Heart left ventricle (tissue), 16 donors: ENCODE measurements around the gene CNTN4. TPM values are rescaled to one million over a fixed set of nuclear protein-coding genes. Genes with fewer than 3 reads are reported as not detected.

Experiments used
- ATAC-seq, 4 donors: fragments of 200-7000 bp; cut with Tn5 transposase; one replicate each; pipeline ENCODE4 v1.9.1; 2020 to 2022; ENCODE audit warnings: moderate library complexity in 4 of 4, mild to moderate bottlenecking in 3 of 4, moderate number of reproducible peaks in 1 of 4
- DNase-seq, 5 donors: peaks; one replicate each; pipeline ENCODE4 v3.0.0-alpha.2; 2020
- H3K27ac ChIP-seq, 12 donors: fragments of 200-600 bp; sonication (generic) in 4 of 12; one replicate each; pipeline versions ENCODE4 v1.5.0 to v1.8.0; 2016 to 2022; ENCODE audit warnings: mild to moderate bottlenecking in 2 of 12
- H3K27me3 ChIP-seq, 9 donors: fragments of 200-600 bp; sonication (generic) in 2 of 9; one replicate each; pipeline versions ENCODE4 v1.5.1 to v1.8.0; 2016 to 2022; ENCODE audit warnings: mild to moderate bottlenecking in 3 of 9
- H3K36me3 ChIP-seq, 9 donors: fragments of 200-600 bp; sonication (generic) in 2 of 9; one replicate each; pipeline versions ENCODE4 v1.5.0 to v1.8.0; 2018 to 2022; ENCODE audit warnings: mild to moderate bottlenecking in 2 of 9
- H3K4me1 ChIP-seq, 12 donors: fragments of 200-600 bp; sonication (generic) in 4 of 12; one replicate each; pipeline versions ENCODE4 v1.5.0 to v1.8.0; 2016 to 2022; ENCODE audit warnings: mild to moderate bottlenecking in 3 of 12
- H3K4me3 ChIP-seq, 12 donors: fragments of 200-600 bp; sonication (generic) in 4 of 12; one replicate each; pipeline versions ENCODE4 v1.5.0 to v1.8.0; 2017 to 2022; ENCODE audit warnings: mild to moderate bottlenecking in 9 of 12, moderate library complexity in 4 of 12
- H3K9me3 ChIP-seq, 12 donors: fragments of 200-600 bp; sonication (generic) in 4 of 12; one replicate each; pipeline versions ENCODE4 v1.5.0 to v1.8.0; 2016 to 2022; ENCODE audit warnings: mild to moderate bottlenecking in 1 of 12
- POLR2A ChIP-seq, 2 donors: fragments of 450-650 bp; IDR thresholded peaks; one replicate each; pipeline ENCODE4 v1.6.1; 2017; ENCODE audit warnings: antibody characterized with exemption in 2 of 2, mild to moderate bottlenecking in 2 of 2, moderate library complexity in 2 of 2
- WGBS, 4 donors: extraction: QIAGEN DNeasy Blood & Tissue Kit in 2 of 4; methylation state at CpG; one replicate each; pipeline versions ENCODE4 v1.1.5 to v1.1.7; 2013 to 2018; 5-methylcytosine and 5-hydroxymethylcytosine counted together
- intact Hi-C, 10 donors: fragments of 100-400 bp; cut with DNase I; formaldehyde crosslinking; loops; one replicate each; pipeline versions ENCODE4 v1.11.1 to v1.14.2; 2022
- polyA plus RNA-seq, 2 donors: library from polyadenylated mRNA; stranded (reverse); fragments of 200-250 nt; gene quantifications; one replicate each; pipeline ENCODE4 v1.2.3, GENCODE V29; 2013
- total RNA-seq, 9 donors: library from RNA; depleted of rRNA in 2 of 9; stranded (reverse); fragments of >200 nt in 2 of 9; fragmentation: NEBNext Ultra II Directional in 3 of 9; extraction: Animal tissue kit (Norgen Biotek cat#: 25700) in 3 of 9; gene quantifications; one replicate each; pipeline versions ENCODE4 v1.1.0 to v1.2.4, GENCODE V29; 2016 to 2023
- TF ChIP-seq, protein P1 (sequence below), 12 donors: fragments of 200-600 bp; sonication (generic) in 4 of 12; IDR thresholded peaks; one replicate each; pipeline versions ENCODE4 v1.5.0 to v1.8.0; 2018 to 2022; ENCODE audit warnings: antibody characterized with exemption in 12 of 12, mild to moderate bottlenecking in 5 of 12
- donor health status: ischemic (EF 13 %, LVEDD 7.1; RV severe dilation, severe dysfunction).
- donor health status: healthy with polysubstance abuse.
- donor health status: DM: no; HTN: yes; CAD: no.
- donor health status: DM: no; HTN: no; CAD: no.
- donor health status: ischemic (EF 25% LVEDD 6.9; RV normal size, moderate dysfunction).
- donor health status: ischemic (EF 25% LVEDD 5.7; RV mildly dilated, moderate dysfunction).
- donor health status: healthy.
- donor health status: DM: yes; HTN: yes; CAD: no.
- donor health status: ischemic (EF 35%, LVEDD 5.7; RV mildly dilated, moderate dysfunction).
- donor health status: nonischemic (EF 11% LVEDD 7.7; RV severe dilation, severe dysfunction).
- donor health status: DM: yes; HTN: yes; CAD: no.
- donor health status: PGD.
- donor health status: ischemic (EF 29% LVEDD 5.4; RV normal size, mild dysfunction).
- donor health status: nonischemic (EF 23%, LVEDD 6.1; RV moderate dilation, normal function).

CNTN4 gene
- total and polyA plus RNA-seq, 11 donors: 0.30 to 6.7 (median 1.2) TPM

DNA sequence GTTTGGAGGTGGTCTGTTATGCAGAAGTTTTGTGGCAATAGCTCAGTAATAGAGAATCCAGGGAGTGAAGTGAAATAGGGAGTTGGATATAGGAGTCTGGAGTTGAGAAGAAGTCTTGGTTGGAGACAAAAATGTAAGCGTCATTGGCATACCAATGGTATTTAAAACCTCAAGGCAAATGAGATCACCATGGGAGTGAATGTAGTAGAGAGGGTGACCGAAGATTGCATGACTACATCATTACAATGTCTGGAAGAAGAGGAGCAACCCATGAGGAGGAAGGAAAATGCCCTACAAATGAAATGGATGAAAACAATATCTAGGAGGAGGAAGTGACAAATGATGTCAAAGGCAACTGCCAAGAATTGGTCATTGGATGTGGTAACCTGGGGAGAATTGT, 54.4 kb downstream of the CNTN4 start:
- H3K27ac ChIP-seq: no peak overlapping the region
- no peak overlapping the region for H3K4me3 ChIP-seq
- no peak for TF ChIP-seq POLR2A (IDR thresholded peaks at IDR 0.05)
- TF ChIP-seq, protein P1, sequence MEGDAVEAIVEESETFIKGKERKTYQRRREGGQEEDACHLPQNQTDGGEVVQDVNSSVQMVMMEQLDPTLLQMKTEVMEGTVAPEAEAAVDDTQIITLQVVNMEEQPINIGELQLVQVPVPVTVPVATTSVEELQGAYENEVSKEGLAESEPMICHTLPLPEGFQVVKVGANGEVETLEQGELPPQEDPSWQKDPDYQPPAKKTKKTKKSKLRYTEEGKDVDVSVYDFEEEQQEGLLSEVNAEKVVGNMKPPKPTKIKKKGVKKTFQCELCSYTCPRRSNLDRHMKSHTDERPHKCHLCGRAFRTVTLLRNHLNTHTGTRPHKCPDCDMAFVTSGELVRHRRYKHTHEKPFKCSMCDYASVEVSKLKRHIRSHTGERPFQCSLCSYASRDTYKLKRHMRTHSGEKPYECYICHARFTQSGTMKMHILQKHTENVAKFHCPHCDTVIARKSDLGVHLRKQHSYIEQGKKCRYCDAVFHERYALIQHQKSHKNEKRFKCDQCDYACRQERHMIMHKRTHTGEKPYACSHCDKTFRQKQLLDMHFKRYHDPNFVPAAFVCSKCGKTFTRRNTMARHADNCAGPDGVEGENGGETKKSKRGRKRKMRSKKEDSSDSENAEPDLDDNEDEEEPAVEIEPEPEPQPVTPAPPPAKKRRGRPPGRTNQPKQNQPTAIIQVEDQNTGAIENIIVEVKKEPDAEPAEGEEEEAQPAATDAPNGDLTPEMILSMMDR (IDR thresholded peaks at IDR 0.05): no peak
- no peaks in the 10 kb centered on the region for H3K4me1 ChIP-seq
- ATAC-seq (no peak), DNase-seq (no peak)
- WGBS, 4 donors: 86 to 95% (median 89%) methylated on average over 2 of the region's 2 CpGs
- no peaks in the 10 kb centered on the region for H3K36me3 ChIP-seq
- intact Hi-C loops: no loop called here
- peaks cover 0 to 5% (median 0%) of the 10 kb centered on the region in 9 donors for H3K27me3 ChIP-seq
- H3K9me3 ChIP-seq: no peaks in the 10 kb centered on the region

GRCh38 chr3:2153547-2153946, 54.9 kb downstream of the CNTN4 start:
- H3K4me3 ChIP-seq: no peak overlapping the region
- DNase-seq (no peak), ATAC-seq (no peak)
- H3K4me1 ChIP-seq: no peaks in the 10 kb centered on the region
- WGBS, 4 donors: 67 to 73% (median 70%) methylated on average over 5 of the region's 5 CpGs
- H3K27me3 ChIP-seq: peaks cover 0 to 5% (median 0%) of the 10 kb centered on the region in 9 donors
- intact Hi-C loops: no loop called here
- no peaks in the 10 kb centered on the region for H3K36me3 ChIP-seq
- TF ChIP-seq, protein P1 (IDR thresholded peaks at IDR 0.05): no peak
- no peak for TF ChIP-seq POLR2A (IDR thresholded peaks at IDR 0.05)
- H3K9me3 ChIP-seq: no peaks in the 10 kb centered on the region
- no peak overlapping the region for H3K27ac ChIP-seq

GRCh38 chr3:2154621-2155020, 56.0 kb downstream of the CNTN4 start:
- 27 to 38% (median 35%) methylated on average over 3 of the region's 3 CpGs for WGBS, 4 donors
- no peaks in the 10 kb centered on the region for H3K4me1 ChIP-seq
- no peak for DNase-seq
- no peak for TF ChIP-seq POLR2A (IDR thresholded peaks at IDR 0.05)
- TF ChIP-seq, protein P1 (IDR thresholded peaks at IDR 0.05): no peak
- peaks cover 0 to 5% (median 0%) of the 10 kb centered on the region in 9 donors for H3K27me3 ChIP-seq
- no peaks in the 10 kb centered on the region for H3K9me3 ChIP-seq
- no peak overlapping the region for H3K4me3 ChIP-seq
- intact Hi-C loops: no loop called here
- H3K27ac ChIP-seq: no peak overlapping the region
- ATAC-seq: no peak
- no peaks in the 10 kb centered on the region for H3K36me3 ChIP-seq

GRCh38 chr3:2156244-2156847, 57.7 kb downstream of the CNTN4 start:
- TF ChIP-seq, protein P1 (IDR thresholded peaks at IDR 0.05): peak in 6 of 12 donors; percentile 13 to 49 (median 39)
- TF ChIP-seq POLR2A (IDR thresholded peaks at IDR 0.05): no peak
- ATAC-seq: no peak
- Histone ChIP-seq H3K4me3 (no peak overlapping the region), H3K4me1 (no peaks in the 10 kb centered on the region), H3K36me3 (no peaks in the 10 kb centered on the region), H3K27ac (no peak overlapping the region), H3K27me3 (peaks cover 0 to 5% (median 0%) of the 10 kb centered on the region in 9 donors), H3K9me3 (no peaks in the 10 kb centered on the region)
- WGBS, 4 donors: 37 to 57% (median 41%) methylated on average over 19 of the region's 19 CpGs
- intact Hi-C loops: no loop called here
- no peak for DNase-seq
